Neural progenitor cell (in vitro differentiated cells): Measurements from ENCODE around the gene KLF6.

Experiments
- CTCF ChIP-seq: fragments of 200-600 bp; sonication (generic); IDR thresholded peaks from 2 replicates; pipeline ENCODE4 v1.5.1; 2017; ENCODE audit warnings: antibody characterized with exemption, mild to moderate bottlenecking
- EZH2 ChIP-seq: fragments of 200-600 bp; sonication (generic); IDR thresholded peaks from 2 replicates; pipeline ENCODE4 v1.6.1; 2017; ENCODE audit warnings: antibody characterized with exemption, mild to moderate bottlenecking, moderate library complexity
- EZH2phosphoT487 ChIP-seq: fragments of 200-600 bp; sonication (generic); IDR thresholded peaks from 2 replicates; pipeline ENCODE4 v1.6.1; 2017; ENCODE audit warnings: antibody characterized with exemption

DNA sequence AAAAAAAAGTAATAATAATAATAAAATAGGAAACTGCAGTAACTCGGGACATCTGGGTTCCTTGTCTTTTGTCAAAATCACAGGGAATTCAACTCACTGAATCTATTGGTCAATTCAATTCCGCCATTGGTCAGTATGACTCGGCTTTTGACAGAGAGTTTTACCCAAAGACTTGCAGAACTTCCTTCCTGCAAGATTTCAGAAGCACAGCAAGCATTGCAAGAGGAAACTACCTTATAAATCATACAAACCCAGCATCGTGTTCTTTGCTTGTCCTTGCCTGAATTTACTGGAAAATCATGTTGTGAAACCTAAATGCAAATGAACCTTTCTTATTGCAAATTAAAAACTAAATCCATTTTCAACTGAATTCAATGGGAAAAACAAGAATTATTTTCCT lies 15.5 kb downstream of the KLF6 start:
- TF ChIP-seq CTCF (no peak), EZH2 (no peak), EZH2phosphoT487 (no peak)
